Epithelial cell of proximal tubule (primary cell): ENCODE measurements around the gene TPSAB1. TPM values are rescaled to one million over a fixed set of nuclear protein-coding genes. Genes with fewer than 3 reads are reported as not detected.
A peak's percentile ranks its signal among the peaks of the same experiment; 100 is the strongest.

ENCODE experiments used
- DNase-seq: peaks from one replicate; pipeline ENCODE4 v3.0.0-alpha.2; 2011; ENCODE audit warnings: low read depth
- H3K4me3 ChIP-seq: 2 replicates; pipeline ENCODE4 v1.5.1; 2011; ENCODE audit warnings: low read depth, mild to moderate bottlenecking, low read length
- total RNA-seq: library from RNA; depleted of rRNA; stranded (reverse); fragments of >200 nt; gene quantifications from 2 replicates; pipeline ENCODE4 v1.2.3, GENCODE V29; 2015
- TF ChIP-seq, protein P1 (sequence below): conservative IDR thresholded peaks from 2 replicates; pipeline ENCODE4 v1.5.1; 2012; ENCODE audit warnings: low read depth, mild to moderate bottlenecking, low read length

The TPSAB1 gene
- total RNA-seq, 1 donor from 2014 or later = not detected

DNA sequence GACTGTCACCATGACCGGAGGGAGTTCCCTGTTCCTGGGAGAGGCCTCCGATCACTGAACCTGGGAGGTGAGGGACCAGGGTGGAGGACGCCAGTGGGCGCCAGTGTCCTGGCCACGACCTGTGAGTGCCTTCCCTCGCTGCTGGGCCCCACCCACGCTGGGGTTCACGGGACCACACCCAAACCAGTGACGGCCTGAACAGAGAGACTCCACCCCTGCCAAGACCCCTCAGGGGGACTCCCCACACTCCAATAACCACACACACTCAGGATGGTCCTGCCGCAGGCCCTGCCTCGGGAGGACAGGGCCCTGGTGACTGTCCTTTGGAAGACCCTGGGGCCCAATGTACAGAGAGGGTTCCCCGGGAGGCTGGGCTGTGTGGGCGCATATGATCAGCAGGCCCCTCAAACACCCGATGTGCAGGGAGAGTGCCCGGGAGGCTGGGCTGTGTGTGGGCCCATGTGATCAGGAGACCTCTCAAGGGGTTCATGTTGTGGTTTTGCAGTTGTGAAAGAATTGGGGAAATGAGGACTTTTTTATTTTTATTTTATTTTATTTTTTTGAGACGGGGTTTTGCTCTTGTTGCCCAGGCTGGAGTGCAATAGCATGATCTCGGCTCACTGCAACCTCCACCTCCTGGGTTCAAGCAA lies 41.9 kb downstream of the TPSAB1 start:
- no peak for DNase-seq
- no peak overlapping the region for H3K4me3 ChIP-seq
- TF ChIP-seq, protein P1, sequence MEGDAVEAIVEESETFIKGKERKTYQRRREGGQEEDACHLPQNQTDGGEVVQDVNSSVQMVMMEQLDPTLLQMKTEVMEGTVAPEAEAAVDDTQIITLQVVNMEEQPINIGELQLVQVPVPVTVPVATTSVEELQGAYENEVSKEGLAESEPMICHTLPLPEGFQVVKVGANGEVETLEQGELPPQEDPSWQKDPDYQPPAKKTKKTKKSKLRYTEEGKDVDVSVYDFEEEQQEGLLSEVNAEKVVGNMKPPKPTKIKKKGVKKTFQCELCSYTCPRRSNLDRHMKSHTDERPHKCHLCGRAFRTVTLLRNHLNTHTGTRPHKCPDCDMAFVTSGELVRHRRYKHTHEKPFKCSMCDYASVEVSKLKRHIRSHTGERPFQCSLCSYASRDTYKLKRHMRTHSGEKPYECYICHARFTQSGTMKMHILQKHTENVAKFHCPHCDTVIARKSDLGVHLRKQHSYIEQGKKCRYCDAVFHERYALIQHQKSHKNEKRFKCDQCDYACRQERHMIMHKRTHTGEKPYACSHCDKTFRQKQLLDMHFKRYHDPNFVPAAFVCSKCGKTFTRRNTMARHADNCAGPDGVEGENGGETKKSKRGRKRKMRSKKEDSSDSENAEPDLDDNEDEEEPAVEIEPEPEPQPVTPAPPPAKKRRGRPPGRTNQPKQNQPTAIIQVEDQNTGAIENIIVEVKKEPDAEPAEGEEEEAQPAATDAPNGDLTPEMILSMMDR = no peak

DNA sequence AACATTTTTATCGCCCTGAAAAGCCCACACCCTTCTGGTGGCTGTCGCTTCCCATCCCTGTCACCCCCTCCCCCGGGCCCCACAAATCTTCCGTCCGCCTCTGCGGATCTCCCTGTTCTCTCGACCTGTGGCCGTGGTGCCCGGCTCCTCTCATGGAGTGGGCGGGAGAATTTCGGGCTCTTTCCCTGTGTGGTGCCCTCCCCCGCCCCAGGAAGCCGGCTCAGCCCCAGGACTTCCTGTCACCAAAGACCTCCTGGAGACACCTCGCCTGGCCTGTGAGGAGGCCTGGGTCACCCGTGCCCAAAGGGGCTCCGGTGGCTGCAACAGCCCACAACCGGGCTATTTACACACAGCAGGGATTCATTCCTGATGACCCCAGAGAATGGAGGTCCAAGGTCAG lies 42.8 kb downstream of the TPSAB1 start:
- no peak for DNase-seq
- TF ChIP-seq, protein P1 = no peak
- H3K4me3 ChIP-seq = no peak overlapping the region

DNA sequence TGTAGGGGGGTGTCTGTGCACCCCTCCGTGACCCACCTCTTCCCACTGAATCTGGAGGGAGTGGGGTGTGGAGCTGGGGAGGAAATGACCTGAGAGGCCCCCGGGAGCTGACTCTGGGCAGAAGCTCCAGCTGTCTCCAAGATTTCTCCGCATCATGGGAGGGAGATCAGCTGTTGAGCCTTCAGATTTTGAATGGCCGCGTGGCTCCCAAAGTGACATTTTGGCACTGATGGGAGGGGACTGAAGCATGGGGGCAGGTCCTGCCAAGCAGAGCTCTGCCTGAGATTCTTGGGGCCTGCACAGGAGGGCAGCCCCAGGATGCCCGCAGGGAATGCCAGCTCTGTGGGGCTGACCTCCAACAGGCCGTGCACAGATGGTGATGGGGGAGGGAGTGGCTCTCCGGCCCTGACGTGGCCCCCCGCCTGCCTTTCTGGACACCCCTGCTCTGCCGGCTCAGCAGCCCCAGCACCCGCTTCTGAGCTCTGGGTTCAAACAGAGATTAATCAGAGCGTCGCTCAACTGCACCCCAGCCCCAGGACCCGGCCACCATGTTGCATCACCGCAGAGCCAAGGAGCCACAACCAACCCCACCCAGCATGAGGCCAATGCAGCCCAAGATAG lies 43.6 kb downstream of the TPSAB1 start:
- no peak for DNase-seq
- TF ChIP-seq, protein P1 = no peak
- H3K4me3 ChIP-seq = no peak overlapping the region

DNA sequence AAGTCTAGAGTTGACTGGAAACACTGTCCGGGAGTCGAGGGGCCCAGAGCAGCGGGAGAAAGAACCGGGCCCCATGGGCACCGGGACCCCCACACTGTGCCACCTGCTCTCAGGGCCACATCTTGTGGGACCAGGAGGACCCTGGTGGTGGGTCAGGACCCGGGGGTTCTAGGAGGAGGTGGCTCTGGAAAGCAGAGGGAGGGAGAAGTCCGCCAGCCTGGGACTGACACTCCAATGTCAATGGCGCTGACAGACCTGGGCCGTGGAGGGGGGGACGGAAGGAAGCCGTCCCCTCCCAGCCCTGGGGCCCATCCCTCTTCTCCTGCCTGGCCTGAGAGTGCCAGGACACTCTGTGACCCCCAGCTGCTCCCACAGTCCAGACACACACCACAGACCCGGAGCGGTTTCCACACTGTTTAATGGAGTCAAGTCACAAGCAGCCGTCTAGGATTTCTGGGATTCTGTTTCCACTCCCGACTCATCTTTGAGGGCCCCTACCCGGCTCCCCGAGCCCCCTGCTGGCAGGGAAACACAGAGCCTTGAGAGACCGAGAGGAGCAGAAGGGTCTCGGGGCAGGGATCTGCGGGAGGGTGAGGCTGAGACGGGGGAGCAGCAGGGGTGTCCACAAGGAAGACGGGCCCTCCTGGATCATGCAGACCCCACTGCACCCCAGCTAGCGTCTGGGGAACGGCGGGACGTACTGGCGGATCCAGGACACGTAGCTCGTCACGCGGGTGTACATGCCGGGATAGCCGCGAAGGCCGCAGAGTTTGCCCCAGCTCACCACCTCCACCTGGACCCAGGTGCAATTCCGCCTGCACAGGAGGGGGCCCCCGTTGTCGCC lies 45.4 kb downstream of the TPSAB1 start:
- TF ChIP-seq, protein P1 = peak; percentile 20

DNA sequence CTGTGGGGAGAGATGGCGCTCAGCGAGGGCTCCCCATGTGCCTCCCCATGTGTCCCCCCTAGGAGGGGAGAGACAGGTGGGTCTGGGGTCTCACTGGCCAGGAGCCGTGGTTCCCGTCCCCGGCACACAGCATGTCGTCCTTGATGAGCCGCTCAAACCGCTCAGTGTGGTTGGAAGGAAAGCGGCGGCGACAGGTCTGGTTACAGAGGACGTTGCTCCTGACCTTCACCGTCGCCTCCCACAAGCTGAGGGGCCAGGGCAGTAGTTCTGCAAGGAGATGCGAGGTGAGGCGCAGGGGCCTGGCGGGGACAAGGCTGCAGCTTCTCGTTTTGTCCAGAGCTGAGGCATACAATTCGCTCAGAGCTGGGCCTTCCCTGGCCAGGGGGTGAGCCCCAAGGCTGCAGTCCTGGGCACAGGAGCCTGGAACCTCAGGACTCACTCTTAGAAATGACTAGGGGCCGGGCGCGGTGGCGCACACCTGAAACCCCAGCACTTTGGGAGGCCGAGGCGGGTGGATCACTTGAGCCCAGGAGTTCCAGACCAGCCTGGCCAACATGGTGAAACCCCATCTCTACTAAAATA lies 46.1 kb downstream of the TPSAB1 start:
- TF ChIP-seq, protein P1 = no peak
- no peak overlapping the region for H3K4me3 ChIP-seq
- no peak for DNase-seq

More for the DNA sequence above, 45.4 kb downstream of the TPSAB1 start:
- no peak for DNase-seq
- no peak overlapping the region for H3K4me3 ChIP-seq

DNA sequence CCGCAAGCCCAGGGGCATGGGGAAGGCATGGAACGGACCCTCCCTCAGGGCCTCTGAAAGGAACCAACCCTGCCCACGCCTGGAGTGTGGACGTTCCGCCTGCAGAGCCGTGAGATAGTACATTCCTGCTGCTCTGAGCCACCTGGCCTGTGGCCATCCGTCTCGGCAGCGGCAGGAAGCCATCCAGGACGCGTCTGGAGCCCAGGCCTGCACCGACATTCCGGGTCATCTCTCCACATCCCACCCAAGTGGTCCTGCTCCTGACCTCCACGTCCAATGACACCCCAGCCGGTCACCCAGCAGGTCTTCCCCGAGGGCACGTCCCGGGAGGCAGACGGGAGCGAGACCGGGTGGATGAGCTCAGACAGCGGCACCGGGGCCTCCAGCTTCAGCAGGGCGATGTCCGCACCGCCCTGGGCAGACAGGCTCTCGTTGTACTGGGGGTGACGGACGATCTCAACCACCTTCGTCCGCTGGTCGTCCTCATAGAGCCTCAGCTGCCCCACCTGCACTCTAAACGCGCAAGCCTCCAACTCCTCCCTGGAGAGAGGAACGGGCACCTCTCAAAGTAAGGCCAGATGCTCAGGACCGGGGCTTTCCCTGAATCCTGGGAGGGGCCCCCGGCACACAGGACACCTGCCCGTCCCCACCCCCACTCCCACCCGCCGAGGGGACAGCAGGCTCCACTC lies 47.6 kb downstream of the TPSAB1 start:
- TF ChIP-seq, protein P1 = no peak
- DNase-seq = no peak
- no peak overlapping the region for H3K4me3 ChIP-seq
